ENCODE results near the gene USP3.
"Not testable (repeated sequence)": the region's sequence is repeated elsewhere in the genome, so short reads cannot be mapped to it uniquely, and the experiment has no call there.

USP3 gene

DNA sequence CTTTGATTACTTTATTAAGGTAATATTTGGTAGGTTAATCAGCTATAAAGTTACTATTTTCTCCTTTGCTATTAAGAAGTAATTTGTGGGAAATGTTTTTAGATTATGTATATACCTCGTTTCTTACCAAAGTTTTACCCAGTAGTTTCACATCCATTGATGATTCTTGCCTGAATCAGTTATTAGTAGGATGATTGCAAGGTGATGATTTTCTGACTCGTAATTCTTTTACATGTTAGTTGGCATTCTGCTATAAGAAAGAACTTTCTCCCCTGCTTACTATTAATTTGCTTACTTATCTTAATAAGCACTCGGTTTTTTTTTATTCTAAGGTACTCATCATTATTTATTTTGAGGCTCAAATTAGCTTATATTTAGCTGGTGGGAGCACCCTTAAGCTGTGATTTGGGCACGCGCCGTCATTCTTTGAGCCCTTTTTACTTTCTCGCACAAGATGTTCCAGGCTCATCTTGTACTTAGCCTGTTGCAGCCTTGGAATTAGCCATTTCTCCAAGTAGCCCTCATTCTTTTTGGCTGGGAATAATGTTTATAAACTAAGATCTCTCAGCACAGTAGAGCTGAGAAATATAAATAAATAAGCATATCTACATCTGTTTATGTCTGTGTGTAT, 15.3 kb downstream of the USP3 start:
- no peaks in the 10 kb centered on the region for H3K27me3 ChIP-seq

GRCh38 chr15:63520462-63520861, 16.1 kb downstream of the USP3 start:
- H3K4me3 ChIP-seq (ENCODE audit: low read depth in 1 of 2, low read length in 1 of 2); H3K9me3 ChIP-seq: not testable (repeated sequence)
- peaks cover 73 to 97% of the 10 kb centered on the region in 2 experiments for H3K4me1 ChIP-seq (ENCODE audit: control insufficient read depth in 1 of 2, insufficient read depth in 1 of 2, low read depth in 1 of 2, low read length in 1 of 2)

More for the DNA sequence above, 15.3 kb downstream of the USP3 start:
- TF ChIP-seq CTCF (IDR thresholded peaks at IDR 0.05) = no peak
- Histone ChIP-seq H3K4me3 (ENCODE audit: low read depth in 1 of 2, low read length in 1 of 2) (no peak overlapping the region), H3K27ac (peak overlapping the region; percentile 30), H3K9me3 (no peaks in the 10 kb centered on the region), H3K36me3 (no peaks in the 10 kb centered on the region), H3K4me1 (ENCODE audit: control insufficient read depth in 1 of 2, insufficient read depth in 1 of 2, low read depth in 1 of 2, low read length in 1 of 2) (peaks cover 74 to 97% of the 10 kb centered on the region in 2 experiments)

GRCh38 chr15:63522225-63522578, 17.8 kb downstream of the USP3 start:
- no peak for TF ChIP-seq CTCF (IDR thresholded peaks at IDR 0.05)
- no peaks in the 10 kb centered on the region for H3K9me3 ChIP-seq
- H3K27ac ChIP-seq = peak overlapping the region; percentile 47

More at GRCh38 chr15:63520462-63520861, 16.1 kb downstream of the USP3 start:
- H3K36me3 ChIP-seq, H3K27me3 ChIP-seq, H3K27ac ChIP-seq: not testable (repeated sequence)

DNA sequence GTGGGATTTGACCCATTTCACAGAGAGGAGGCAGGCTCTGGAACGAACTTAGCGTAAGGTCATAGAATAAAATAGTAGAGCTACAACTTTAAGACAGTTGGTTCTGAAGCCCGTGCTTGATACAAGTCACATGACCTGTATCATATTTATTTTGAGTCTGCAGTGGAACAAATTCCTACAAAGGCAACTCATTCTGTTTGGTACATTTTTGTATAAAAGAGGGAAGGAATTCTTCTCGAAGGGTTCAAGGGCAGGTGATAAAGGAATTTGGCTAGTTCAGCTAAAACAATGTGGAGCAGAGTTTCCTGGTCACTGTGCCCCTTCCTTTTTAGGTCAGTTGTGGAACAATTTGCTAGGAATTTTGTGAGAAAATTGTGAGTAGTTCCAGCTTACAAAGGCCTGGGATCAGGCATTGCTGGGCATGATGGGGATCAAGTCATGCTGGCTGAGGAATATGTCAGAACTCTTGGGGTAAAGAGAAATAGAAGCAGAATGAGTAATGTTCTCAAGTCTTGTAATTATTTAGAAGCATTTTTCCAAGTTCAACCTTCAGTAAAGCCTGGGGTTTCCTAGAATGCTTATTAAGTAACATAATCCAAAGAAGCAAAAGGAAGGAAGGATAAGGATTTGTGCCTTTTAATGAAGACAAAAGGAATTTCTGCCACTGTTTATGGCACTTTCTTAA, 19.1 kb downstream of the USP3 start:
- no peaks in the 10 kb centered on the region for H3K9me3 ChIP-seq
- TF ChIP-seq CTCF (IDR thresholded peaks at IDR 0.05) = no peak
- no peaks in the 10 kb centered on the region for H3K36me3 ChIP-seq
- peak overlapping the region; percentile 47 for H3K27ac ChIP-seq
- no peak overlapping the region for H3K4me3 ChIP-seq (ENCODE audit: low read depth in 1 of 2, low read length in 1 of 2)
- H3K4me1 ChIP-seq (ENCODE audit: control insufficient read depth in 1 of 2, insufficient read depth in 1 of 2, low read depth in 1 of 2, low read length in 1 of 2) = peaks cover 43 to 85% of the 10 kb centered on the region in 2 experiments
- H3K27me3 ChIP-seq = no peaks in the 10 kb centered on the region

More at GRCh38 chr15:63522225-63522578, 17.8 kb downstream of the USP3 start:
- Histone ChIP-seq H3K27me3 (no peaks in the 10 kb centered on the region), H3K36me3 (no peaks in the 10 kb centered on the region), H3K4me1 (ENCODE audit: control insufficient read depth in 1 of 2, insufficient read depth in 1 of 2, low read depth in 1 of 2, low read length in 1 of 2) (peaks cover 56 to 87% of the 10 kb centered on the region in 2 experiments), H3K4me3 (ENCODE audit: low read depth in 1 of 2, low read length in 1 of 2) (no peak overlapping the region)

DNA sequence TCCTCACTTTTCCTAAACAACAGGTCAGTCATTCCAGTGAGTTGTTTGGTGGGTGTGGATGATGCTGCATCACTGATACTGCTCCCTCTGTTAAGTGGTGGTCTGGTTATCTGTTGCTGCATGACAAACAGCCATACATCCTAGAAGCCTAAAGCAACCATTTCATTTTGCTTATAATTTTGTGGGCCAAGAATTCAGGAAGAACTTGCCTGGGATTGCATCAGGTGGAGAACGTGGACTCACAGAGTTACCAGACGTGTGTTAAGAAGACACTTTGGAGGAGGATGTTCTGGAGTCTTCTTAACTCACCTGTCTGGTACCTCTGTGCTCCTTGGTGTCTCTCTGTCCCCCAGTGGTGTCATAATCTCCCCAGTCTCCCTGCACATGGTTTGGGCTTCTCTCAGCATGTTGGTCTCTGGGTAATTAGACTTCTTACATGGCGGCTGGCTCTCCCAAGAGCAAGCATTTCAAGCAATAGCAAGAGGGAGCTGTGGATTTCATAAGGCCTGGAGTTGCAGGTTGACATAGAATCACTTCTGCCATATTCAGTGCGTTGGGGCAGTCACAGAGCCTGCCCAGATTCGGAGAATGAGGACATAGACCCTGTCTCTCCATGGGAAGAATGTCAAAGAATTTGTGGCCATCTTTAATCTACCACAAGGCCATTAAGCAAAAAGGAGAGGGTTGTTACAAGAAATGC, 20.1 kb downstream of the USP3 start:
- Histone ChIP-seq H3K27ac (peak overlapping the region; percentile 41), H3K27me3 (no peaks in the 10 kb centered on the region), H3K4me1 (ENCODE audit: control insufficient read depth in 1 of 2, insufficient read depth in 1 of 2, low read depth in 1 of 2, low read length in 1 of 2) (peaks cover 41 to 74% of the 10 kb centered on the region in 2 experiments), H3K9me3 (no peaks in the 10 kb centered on the region), H3K4me3 (ENCODE audit: low read depth in 1 of 2, low read length in 1 of 2) (no peak overlapping the region), H3K36me3 (no peaks in the 10 kb centered on the region)
- no peak for TF ChIP-seq CTCF (IDR thresholded peaks at IDR 0.05)

DNA sequence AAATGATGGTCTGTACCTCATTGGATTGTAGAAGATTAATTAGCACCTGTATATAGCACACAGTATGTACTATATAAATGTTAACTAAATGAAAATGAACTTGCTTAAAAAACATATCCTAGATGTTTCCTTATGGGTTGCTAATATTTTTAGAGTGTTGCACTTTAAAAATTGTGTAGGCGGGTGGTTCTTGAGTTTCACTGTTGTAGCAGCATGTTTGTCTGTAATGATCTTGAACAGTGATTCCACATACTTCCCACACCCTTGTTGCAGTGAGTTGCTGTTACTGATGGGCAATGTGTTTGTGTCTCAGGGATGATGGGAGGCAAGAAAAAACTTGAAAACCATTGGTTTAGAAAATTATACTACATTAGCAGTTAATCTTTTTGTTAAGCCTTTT, 22.0 kb downstream of the USP3 start:
- peaks cover 49 to 70% of the 10 kb centered on the region in 2 experiments for H3K4me1 ChIP-seq (ENCODE audit: control insufficient read depth in 1 of 2, insufficient read depth in 1 of 2, low read depth in 1 of 2, low read length in 1 of 2)

More for the DNA sequence above, 22.0 kb downstream of the USP3 start:
- H3K36me3 ChIP-seq = no peaks in the 10 kb centered on the region
- TF ChIP-seq CTCF (IDR thresholded peaks at IDR 0.05) = no peak
- H3K9me3 ChIP-seq = no peaks in the 10 kb centered on the region
- no peaks in the 10 kb centered on the region for H3K27me3 ChIP-seq
- H3K27ac ChIP-seq = no peak overlapping the region
- H3K4me3 ChIP-seq (ENCODE audit: low read depth in 1 of 2, low read length in 1 of 2) = no peak overlapping the region
